Measurements from ENCODE around the gene NELL1. TPM values are rescaled to one million over a fixed set of nuclear protein-coding genes. Genes with fewer than 3 reads are reported as not detected.

NELL1 gene
- total and polyA plus RNA-seq, 5 donors from 2014 or later: not detected

DNA sequence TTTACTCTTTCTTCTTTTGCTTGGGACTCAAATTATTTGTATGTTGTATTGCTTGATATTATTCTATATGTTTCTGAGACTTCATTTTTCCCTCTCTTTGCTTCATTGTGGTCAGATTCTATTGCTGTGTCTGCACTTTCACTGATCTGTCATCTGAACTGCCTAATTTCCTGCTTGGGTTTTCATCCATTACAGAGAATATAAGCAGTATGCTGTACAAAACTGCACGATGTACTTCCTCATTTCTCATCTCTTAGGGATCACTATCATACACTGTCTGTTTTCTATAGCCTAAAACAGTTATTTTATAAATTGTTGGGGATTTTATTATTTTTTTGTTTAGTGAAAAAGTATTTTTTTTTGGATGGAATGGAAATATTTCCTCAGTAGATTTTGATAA, 786.8 kb downstream of the NELL1 start:
- H3K4me3 ChIP-seq (ENCODE audit: low read depth, low read length): no peak overlapping the region
- no peaks in the 10 kb centered on the region for H3K4me1 ChIP-seq (ENCODE audit: control insufficient read depth, insufficient read depth, low read length, poor library complexity, severe bottlenecking)
- Mint-ChIP-seq H3K4me3 (no peak overlapping the region), H3K27me3 (no peaks in the 10 kb centered on the region), H3K27ac (no peak overlapping the region), H3K36me3 (no peaks in the 10 kb centered on the region), H3K4me1 (no peaks in the 10 kb centered on the region), H3K9me3 (peaks cover 0 to 9% (median 0%) of the 10 kb centered on the region in 7 donors)
- H3K27me3 ChIP-seq (ENCODE audit: control insufficient read depth, insufficient read depth, low read length): no peaks in the 10 kb centered on the region
- no peaks in the 10 kb centered on the region for H3K9me3 ChIP-seq (ENCODE audit: control insufficient read depth in 2 of 2, low read length in 2 of 2)
- no peak for DNase-seq
- no peaks in the 10 kb centered on the region for H3K36me3 ChIP-seq (ENCODE audit: control insufficient read depth, insufficient read depth, low read length)
- H3K27ac ChIP-seq (ENCODE audit: insufficient read depth, low read length, poor library complexity, severe bottlenecking): no peak overlapping the region
- ATAC-seq (ENCODE audit: low read depth in 2 of 2): no peak

DNA sequence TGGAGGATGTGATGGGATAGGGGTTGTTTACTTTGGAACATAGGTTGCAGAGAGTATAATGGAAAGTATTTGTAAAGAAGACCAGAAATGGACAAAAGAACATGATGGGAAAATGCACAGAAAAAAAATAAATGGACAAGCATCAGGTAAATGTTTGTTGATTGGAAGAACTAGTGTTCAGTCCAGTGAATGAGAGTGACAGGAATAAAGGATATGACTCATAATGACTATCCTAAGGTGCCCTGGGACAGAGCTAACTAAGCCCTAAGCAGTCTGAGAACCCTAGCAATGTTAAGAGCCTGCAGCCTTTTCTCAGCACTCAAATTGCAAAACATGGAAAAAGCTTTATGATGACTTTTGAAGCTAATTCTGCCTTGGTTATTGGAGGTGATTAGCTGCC, 790.7 kb downstream of the NELL1 start:
- Mint-ChIP-seq H3K36me3 (no peaks in the 10 kb centered on the region), H3K4me1 (no peaks in the 10 kb centered on the region), H3K27ac (no peak overlapping the region), H3K27me3 (no peaks in the 10 kb centered on the region), H3K9me3 (peaks cover 0 to 7% (median 0%) of the 10 kb centered on the region in 7 donors), H3K4me3 (no peak overlapping the region)
- Histone ChIP-seq H3K4me1 (ENCODE audit: control insufficient read depth, insufficient read depth, low read length, poor library complexity, severe bottlenecking) (no peaks in the 10 kb centered on the region), H3K27ac (ENCODE audit: insufficient read depth, low read length, poor library complexity, severe bottlenecking) (no peak overlapping the region), H3K27me3 (ENCODE audit: control insufficient read depth, insufficient read depth, low read length) (no peaks in the 10 kb centered on the region), H3K36me3 (ENCODE audit: control insufficient read depth, insufficient read depth, low read length) (no peaks in the 10 kb centered on the region), H3K4me3 (ENCODE audit: low read depth, low read length) (no peak overlapping the region), H3K9me3 (ENCODE audit: control insufficient read depth in 2 of 2, low read length in 2 of 2) (peaks cover 0 to 4% of the 10 kb centered on the region in 2 experiments)
- ATAC-seq (ENCODE audit: low read depth in 2 of 2) (no peak), DNase-seq (no peak)

DNA sequence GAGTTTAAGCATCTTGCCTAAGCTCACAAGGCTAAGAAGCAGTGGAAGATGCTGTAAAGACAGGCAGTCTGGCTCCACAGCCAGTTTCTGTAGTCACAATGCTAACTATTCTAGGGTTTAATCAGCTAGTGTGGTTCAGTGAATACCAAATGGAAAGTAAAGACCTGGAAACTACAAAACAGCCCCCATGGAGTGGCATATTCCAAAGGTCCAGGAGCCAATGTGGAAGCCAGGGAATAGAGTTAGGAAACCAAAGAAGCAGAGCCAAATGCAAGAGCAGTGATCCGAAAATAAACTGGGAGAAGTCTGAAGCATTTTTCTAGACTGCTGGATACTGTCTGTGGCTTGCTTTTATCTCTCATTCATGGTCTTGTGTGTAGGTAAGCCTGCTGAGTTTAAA, 792.3 kb downstream of the NELL1 start:
- H3K36me3 Mint-ChIP-seq: no peaks in the 10 kb centered on the region
- DNase-seq: no peak
- Histone ChIP-seq H3K36me3 (ENCODE audit: control insufficient read depth, insufficient read depth, low read length) (no peaks in the 10 kb centered on the region), H3K9me3 (ENCODE audit: control insufficient read depth in 2 of 2, low read length in 2 of 2) (peaks cover 0 to 4% of the 10 kb centered on the region in 2 experiments), H3K27ac (ENCODE audit: insufficient read depth, low read length, poor library complexity, severe bottlenecking) (no peak overlapping the region), H3K27me3 (ENCODE audit: control insufficient read depth, insufficient read depth, low read length) (no peaks in the 10 kb centered on the region), H3K4me1 (ENCODE audit: control insufficient read depth, insufficient read depth, low read length, poor library complexity, severe bottlenecking) (no peaks in the 10 kb centered on the region), H3K4me3 (ENCODE audit: low read depth, low read length) (no peak overlapping the region)
- H3K27ac Mint-ChIP-seq: no peak overlapping the region
- H3K27me3 Mint-ChIP-seq: no peaks in the 10 kb centered on the region
- H3K9me3 Mint-ChIP-seq: peaks cover 0 to 4% (median 2%) of the 10 kb centered on the region in 7 donors
- no peak overlapping the region for H3K4me3 Mint-ChIP-seq
- ATAC-seq (ENCODE audit: low read depth in 2 of 2): no peak
- H3K4me1 Mint-ChIP-seq: no peaks in the 10 kb centered on the region

DNA sequence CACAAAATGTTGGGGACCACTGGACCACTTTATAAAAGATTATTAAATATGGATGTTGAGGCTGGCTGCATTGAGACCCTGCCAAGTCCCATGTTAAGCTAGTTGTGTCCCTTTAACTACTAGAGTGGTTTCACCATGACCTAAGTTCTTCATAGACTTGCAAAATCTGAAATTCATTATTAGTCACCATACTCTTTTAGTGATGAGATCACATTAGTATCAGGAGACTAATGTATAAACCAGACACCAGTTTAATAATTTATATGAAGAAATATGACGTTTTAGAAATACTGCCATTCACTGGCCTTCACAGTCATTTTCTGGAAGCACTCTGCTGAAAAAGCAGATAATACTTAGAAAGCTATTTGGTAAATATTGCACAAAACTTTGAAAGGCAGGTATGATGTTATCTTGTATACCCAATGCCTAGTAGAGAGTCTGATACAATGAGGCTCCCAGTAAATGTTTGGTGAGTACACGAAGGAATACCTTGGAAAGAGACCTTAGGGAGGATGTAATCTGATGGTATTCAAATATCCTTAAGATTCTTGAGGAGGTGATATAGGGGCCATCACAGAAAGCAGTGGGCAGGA, 795.3 kb downstream of the NELL1 start:
- Mint-ChIP-seq H3K4me1 (no peaks in the 10 kb centered on the region), H3K9me3 (peaks cover 0 to 7% (median 3%) of the 10 kb centered on the region in 7 donors), H3K27me3 (no peaks in the 10 kb centered on the region), H3K36me3 (no peaks in the 10 kb centered on the region), H3K4me3 (no peak overlapping the region), H3K27ac (no peak overlapping the region)
- Histone ChIP-seq H3K36me3 (ENCODE audit: control insufficient read depth, insufficient read depth, low read length) (no peaks in the 10 kb centered on the region), H3K9me3 (ENCODE audit: control insufficient read depth in 2 of 2, low read length in 2 of 2) (peaks cover 2 to 4% of the 10 kb centered on the region in 2 experiments), H3K27me3 (ENCODE audit: control insufficient read depth, insufficient read depth, low read length) (no peaks in the 10 kb centered on the region), H3K4me1 (ENCODE audit: control insufficient read depth, insufficient read depth, low read length, poor library complexity, severe bottlenecking) (no peaks in the 10 kb centered on the region), H3K4me3 (ENCODE audit: low read depth, low read length) (no peak overlapping the region), H3K27ac (ENCODE audit: insufficient read depth, low read length, poor library complexity, severe bottlenecking) (no peak overlapping the region)
- no peak for DNase-seq
- ATAC-seq (ENCODE audit: low read depth in 2 of 2): no peak

DNA sequence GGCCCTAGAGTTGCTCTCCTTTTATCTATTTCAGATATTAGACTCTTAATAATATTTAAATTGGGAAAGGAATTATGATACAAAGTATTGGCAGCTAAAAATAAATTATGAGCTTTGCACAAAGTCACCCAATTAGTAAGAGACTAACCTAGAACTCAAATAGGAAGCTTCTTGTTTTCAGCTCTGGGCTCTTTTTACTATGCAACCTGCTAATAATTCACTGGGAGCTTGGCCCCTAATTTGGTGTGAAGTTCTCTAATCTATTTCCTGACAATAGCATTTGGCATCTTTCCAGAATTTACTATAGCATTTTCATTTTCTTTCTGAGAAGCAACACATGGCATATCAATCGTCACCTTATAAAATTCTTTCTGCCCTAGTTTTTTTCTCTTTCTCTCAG, 795.8 kb downstream of the NELL1 start:
- Mint-ChIP-seq H3K36me3 (no peaks in the 10 kb centered on the region), H3K4me3 (no peak overlapping the region), H3K4me1 (no peaks in the 10 kb centered on the region), H3K27ac (no peak overlapping the region), H3K27me3 (no peaks in the 10 kb centered on the region), H3K9me3 (peaks cover 0 to 12% (median 3%) of the 10 kb centered on the region in 7 donors)
- no peak overlapping the region for H3K27ac ChIP-seq (ENCODE audit: insufficient read depth, low read length, poor library complexity, severe bottlenecking)
- DNase-seq (no peak), ATAC-seq (ENCODE audit: low read depth in 2 of 2) (no peak)
- H3K9me3 ChIP-seq (ENCODE audit: control insufficient read depth in 2 of 2, low read length in 2 of 2): peaks cover 2 to 4% of the 10 kb centered on the region in 2 experiments
- no peaks in the 10 kb centered on the region for H3K4me1 ChIP-seq (ENCODE audit: control insufficient read depth, insufficient read depth, low read length, poor library complexity, severe bottlenecking)
- no peaks in the 10 kb centered on the region for H3K36me3 ChIP-seq (ENCODE audit: control insufficient read depth, insufficient read depth, low read length)
- no peak overlapping the region for H3K4me3 ChIP-seq (ENCODE audit: low read depth, low read length)
- H3K27me3 ChIP-seq (ENCODE audit: control insufficient read depth, insufficient read depth, low read length): no peaks in the 10 kb centered on the region

DNA sequence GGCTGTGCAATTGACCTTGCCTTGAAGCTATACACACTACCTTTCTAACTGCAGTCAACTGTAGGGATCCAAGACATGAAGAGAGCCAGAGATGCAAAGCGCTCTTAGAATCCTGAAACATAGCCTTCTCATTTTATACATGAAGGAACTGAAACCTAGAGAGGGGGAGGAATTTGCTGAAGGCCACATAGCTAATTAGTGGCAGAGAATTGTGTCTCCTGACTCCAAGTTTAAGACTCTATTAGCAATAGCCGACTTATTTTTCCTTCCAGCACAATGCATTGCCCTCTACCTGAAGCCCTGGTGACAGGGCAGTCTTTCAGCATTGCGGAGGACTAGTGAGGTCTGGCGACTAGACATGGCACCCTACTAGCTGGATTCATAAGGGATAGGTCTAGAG, 796.5 kb downstream of the NELL1 start:
- no peak overlapping the region for H3K4me3 Mint-ChIP-seq
- no peak overlapping the region for H3K27ac ChIP-seq (ENCODE audit: insufficient read depth, low read length, poor library complexity, severe bottlenecking)

DNA sequence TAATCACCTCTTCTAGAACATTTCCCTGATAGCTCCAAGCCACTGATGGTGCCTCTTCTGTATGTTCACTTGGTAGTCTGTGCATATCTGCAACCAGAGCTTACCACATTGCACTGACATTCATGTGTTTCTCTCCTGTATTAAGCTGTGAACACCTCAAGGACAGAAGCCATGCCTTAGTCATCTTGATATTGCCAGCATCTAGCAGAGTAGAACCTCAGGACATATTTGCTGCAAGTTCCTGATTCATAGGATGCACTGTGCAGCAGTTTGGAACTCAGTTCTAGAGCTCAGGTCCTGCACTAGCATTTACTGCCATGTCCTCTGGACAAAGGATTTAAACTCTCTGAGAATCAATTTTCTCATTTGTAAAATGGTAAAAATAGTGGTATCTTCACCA, 801.1 kb downstream of the NELL1 start:
- no peak for DNase-seq
- Histone ChIP-seq H3K4me3 (ENCODE audit: low read depth, low read length) (no peak overlapping the region), H3K4me1 (ENCODE audit: control insufficient read depth, insufficient read depth, low read length, poor library complexity, severe bottlenecking) (no peaks in the 10 kb centered on the region), H3K27me3 (ENCODE audit: control insufficient read depth, insufficient read depth, low read length) (no peaks in the 10 kb centered on the region), H3K27ac (ENCODE audit: insufficient read depth, low read length, poor library complexity, severe bottlenecking) (no peak overlapping the region), H3K9me3 (ENCODE audit: control insufficient read depth in 2 of 2, low read length in 2 of 2) (peaks cover 0 to 2% of the 10 kb centered on the region in 2 experiments), H3K36me3 (ENCODE audit: control insufficient read depth, insufficient read depth, low read length) (no peaks in the 10 kb centered on the region)
- Mint-ChIP-seq H3K27me3 (no peaks in the 10 kb centered on the region), H3K4me3 (no peak overlapping the region), H3K9me3 (peaks cover 3 to 16% (median 4%) of the 10 kb centered on the region in 7 donors), H3K36me3 (no peaks in the 10 kb centered on the region), H3K27ac (no peak overlapping the region), H3K4me1 (no peaks in the 10 kb centered on the region)
- ATAC-seq (ENCODE audit: low read depth in 2 of 2): no peak

More for the DNA sequence above, 796.5 kb downstream of the NELL1 start:
- H3K27ac Mint-ChIP-seq: no peak overlapping the region
- DNase-seq (no peak), ATAC-seq (ENCODE audit: low read depth in 2 of 2) (no peak)
- H3K9me3 Mint-ChIP-seq: peaks cover 0 to 15% (median 3%) of the 10 kb centered on the region in 7 donors
- H3K9me3 ChIP-seq (ENCODE audit: control insufficient read depth in 2 of 2, low read length in 2 of 2): peaks cover 2 to 4% of the 10 kb centered on the region in 2 experiments
- no peaks in the 10 kb centered on the region for H3K4me1 Mint-ChIP-seq
- no peaks in the 10 kb centered on the region for H3K36me3 Mint-ChIP-seq
- no peaks in the 10 kb centered on the region for H3K36me3 ChIP-seq (ENCODE audit: control insufficient read depth, insufficient read depth, low read length)
- H3K4me1 ChIP-seq (ENCODE audit: control insufficient read depth, insufficient read depth, low read length, poor library complexity, severe bottlenecking): no peaks in the 10 kb centered on the region
- no peaks in the 10 kb centered on the region for H3K27me3 Mint-ChIP-seq
- no peak overlapping the region for H3K4me3 ChIP-seq (ENCODE audit: low read depth, low read length)
- H3K27me3 ChIP-seq (ENCODE audit: control insufficient read depth, insufficient read depth, low read length): no peaks in the 10 kb centered on the region

DNA sequence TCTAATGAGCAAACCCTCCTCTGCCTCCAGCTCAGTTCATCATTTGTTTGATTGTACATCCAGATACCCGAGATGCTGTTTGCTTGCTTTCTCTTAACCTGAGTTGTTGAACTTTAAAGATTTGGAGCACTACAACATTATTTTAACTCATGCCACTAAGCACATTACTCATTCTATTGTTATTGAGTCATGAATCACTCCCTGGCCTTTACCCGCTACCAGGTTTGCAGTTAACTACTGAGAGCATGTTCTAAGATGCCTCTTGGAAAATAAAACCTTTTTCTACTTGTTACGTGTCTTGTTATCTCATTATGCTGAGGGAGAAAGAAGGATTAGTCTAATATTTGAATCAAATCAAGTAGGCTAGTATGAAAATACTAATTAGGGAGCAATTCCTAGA, 802.9 kb downstream of the NELL1 start:
- Mint-ChIP-seq H3K4me1 (no peaks in the 10 kb centered on the region), H3K36me3 (no peaks in the 10 kb centered on the region), H3K4me3 (no peak overlapping the region)

More for the DNA sequence above, 802.9 kb downstream of the NELL1 start:
- no peaks in the 10 kb centered on the region for H3K36me3 ChIP-seq (ENCODE audit: control insufficient read depth, insufficient read depth, low read length)
- peaks cover 0 to 16% (median 6%) of the 10 kb centered on the region in 7 donors for H3K9me3 Mint-ChIP-seq
- DNase-seq (no peak), ATAC-seq (ENCODE audit: low read depth in 2 of 2) (no peak)
- H3K27me3 Mint-ChIP-seq: no peaks in the 10 kb centered on the region
- no peak overlapping the region for H3K27ac ChIP-seq (ENCODE audit: insufficient read depth, low read length, poor library complexity, severe bottlenecking)
- peaks cover 0 to 2% of the 10 kb centered on the region in 2 experiments for H3K9me3 ChIP-seq (ENCODE audit: control insufficient read depth in 2 of 2, low read length in 2 of 2)
- no peaks in the 10 kb centered on the region for H3K4me1 ChIP-seq (ENCODE audit: control insufficient read depth, insufficient read depth, low read length, poor library complexity, severe bottlenecking)
- H3K27ac Mint-ChIP-seq: no peak overlapping the region
- no peaks in the 10 kb centered on the region for H3K27me3 ChIP-seq (ENCODE audit: control insufficient read depth, insufficient read depth, low read length)
- no peak overlapping the region for H3K4me3 ChIP-seq (ENCODE audit: low read depth, low read length)
